DOHH2 (cell line): ENCODE results near the gene XRN2.

Source experiments
- EZH2phosphoT487 ChIP-seq: fragments of 200-600 bp; sonication (generic); IDR thresholded peaks from 2 replicates; pipeline ENCODE4 v1.6.1; 2017; ENCODE audit warnings: borderline replicate concordance, mild to moderate bottlenecking, antibody characterized with exemption, low read length, moderate library complexity, mixed read lengths
- TF ChIP-seq, protein P1 (sequence below): fragments of 200-600 bp; sonication (generic); IDR thresholded peaks from one replicate; pipeline ENCODE4 v1.5.1; 2014; ENCODE audit warnings: antibody characterized with exemption, mild to moderate bottlenecking, low read depth, low read length; ENCODE audit not compliant: poor library complexity, severe bottlenecking

DNA sequence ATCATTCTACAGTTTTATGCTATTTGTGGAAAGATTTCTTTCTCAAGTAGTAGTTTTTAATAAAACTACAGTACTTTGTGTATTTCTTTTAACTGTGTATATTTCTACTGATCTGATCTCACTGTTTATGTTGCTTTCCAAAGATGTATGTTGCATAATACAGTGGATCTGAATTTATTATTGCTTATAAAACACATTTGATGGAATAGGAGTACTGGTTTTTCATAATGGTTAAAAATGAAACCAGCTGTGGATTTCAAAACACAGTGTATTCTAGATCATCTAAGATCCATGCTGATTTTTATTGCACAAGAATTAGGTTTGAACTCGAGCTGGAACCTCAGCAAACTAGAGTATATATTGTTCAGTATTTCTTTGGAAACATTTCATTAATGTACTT, 86.2 kb downstream of the XRN2 start:
- TF ChIP-seq, protein P1, sequence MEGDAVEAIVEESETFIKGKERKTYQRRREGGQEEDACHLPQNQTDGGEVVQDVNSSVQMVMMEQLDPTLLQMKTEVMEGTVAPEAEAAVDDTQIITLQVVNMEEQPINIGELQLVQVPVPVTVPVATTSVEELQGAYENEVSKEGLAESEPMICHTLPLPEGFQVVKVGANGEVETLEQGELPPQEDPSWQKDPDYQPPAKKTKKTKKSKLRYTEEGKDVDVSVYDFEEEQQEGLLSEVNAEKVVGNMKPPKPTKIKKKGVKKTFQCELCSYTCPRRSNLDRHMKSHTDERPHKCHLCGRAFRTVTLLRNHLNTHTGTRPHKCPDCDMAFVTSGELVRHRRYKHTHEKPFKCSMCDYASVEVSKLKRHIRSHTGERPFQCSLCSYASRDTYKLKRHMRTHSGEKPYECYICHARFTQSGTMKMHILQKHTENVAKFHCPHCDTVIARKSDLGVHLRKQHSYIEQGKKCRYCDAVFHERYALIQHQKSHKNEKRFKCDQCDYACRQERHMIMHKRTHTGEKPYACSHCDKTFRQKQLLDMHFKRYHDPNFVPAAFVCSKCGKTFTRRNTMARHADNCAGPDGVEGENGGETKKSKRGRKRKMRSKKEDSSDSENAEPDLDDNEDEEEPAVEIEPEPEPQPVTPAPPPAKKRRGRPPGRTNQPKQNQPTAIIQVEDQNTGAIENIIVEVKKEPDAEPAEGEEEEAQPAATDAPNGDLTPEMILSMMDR = no peak
- TF ChIP-seq EZH2phosphoT487 = no peak
